ENCODE measurements around the gene CAV3.
A peak's percentile ranks its signal among the peaks of the same experiment; 100 is the strongest.
"Not testable (repeated sequence)": the region's sequence is repeated elsewhere in the genome, so short reads cannot be mapped to it uniquely, and the experiment has no call there.

CAV3 gene

DNA sequence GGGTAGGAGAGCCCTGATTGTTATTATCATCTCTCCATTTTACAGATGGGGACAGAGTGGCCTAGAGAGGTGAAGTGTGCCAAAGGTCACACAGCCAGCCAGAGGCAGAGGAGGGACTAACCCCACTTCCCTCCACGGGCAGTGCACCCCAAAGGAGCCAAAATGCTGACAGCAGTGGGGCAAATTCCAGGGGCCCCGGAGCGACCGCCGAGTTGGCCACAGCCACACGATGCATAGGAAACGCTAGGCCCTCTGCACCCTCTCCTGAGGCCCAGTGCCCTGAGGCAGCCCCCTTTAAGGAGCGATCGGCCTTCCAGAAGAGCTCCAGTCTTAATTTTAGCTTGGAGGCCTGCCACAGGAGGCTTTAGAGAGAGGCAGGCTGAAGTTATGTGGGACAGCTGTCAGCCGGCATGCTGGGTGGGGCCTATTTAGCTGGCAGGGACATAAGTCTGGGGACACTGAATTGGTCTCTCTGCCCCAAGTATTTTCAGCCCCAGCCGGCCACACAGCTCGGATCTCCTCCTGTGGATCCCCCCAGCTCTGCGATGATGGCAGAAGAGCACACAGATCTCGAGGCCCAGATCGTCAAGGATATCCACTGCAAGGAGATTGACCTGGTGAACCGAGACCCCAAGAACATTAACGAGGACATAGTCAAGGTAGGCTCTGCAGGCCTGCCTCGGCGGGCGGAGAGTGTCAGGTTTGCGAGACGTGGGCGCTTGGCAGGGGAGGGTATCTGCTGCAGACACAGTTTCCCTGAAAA lies at the start of gene CAV3:
CAV3 (plus strand) TSS at position 471 of the 763 bp plus-strand sequence; CDS start at position 546, 75 bp downstream.
- Mint-ChIP-seq H3K9me3 (no peaks in the 10 kb centered on the region), H3K27ac (peak within 1 kb of the TSS; percentile 34 to 94 (median 68)), H3K27me3 (ENCODE audit: low read depth) (no peaks in the 10 kb centered on the region), H3K4me3 (peak within 1 kb of the TSS; percentile 73 to 92 (median 90)), H3K36me3 (ENCODE audit: low read depth) (no peaks in the 10 kb centered on the region), H3K4me1 (peaks cover 51% of the 10 kb centered on the region)
- no peak for TF ChIP-seq CTCF (IDR thresholded peaks at IDR 0.05; ENCODE audit: unreplicated experiment in 3 of 3)

- not testable (repeated sequence) for H3K4me3 Mint-ChIP-seq; H3K36me3 Mint-ChIP-seq (ENCODE audit: low read depth); H3K9me3 Mint-ChIP-seq; H3K4me1 Mint-ChIP-seq; H3K27ac Mint-ChIP-seq
- H3K27me3 Mint-ChIP-seq (ENCODE audit: low read depth), result peaks cover 11% of the 10 kb centered on the region
Observed at GRCh38 chr3:8684992-8685391, 48.6 kb upstream of the CAV3 start.

DNA sequence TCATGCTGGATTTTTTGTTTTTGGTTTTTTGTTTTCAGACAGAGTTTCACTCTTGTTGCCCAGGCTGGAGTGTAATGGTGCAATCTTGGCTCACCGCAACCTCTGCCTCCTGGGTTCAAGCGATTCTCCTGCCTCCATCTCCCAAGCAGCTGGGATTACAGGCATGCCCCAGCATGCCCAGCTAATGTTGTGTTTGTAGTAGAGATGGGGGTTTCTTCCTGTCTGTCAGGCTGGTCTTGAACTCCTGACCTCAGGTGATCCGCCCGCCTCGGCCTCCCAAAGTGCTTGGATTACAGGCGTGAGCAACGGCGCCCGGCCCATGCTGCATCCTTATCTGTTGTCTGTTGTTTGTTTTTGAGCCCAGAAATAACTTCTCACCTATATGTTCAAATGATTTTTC lies 42.3 kb upstream of the CAV3 start:
- H3K27me3 Mint-ChIP-seq (ENCODE audit: low read depth), result not testable (repeated sequence)

GRCh38 chr3:8702560-8702959 lies 31.0 kb upstream of the CAV3 start:
- H3K27ac Mint-ChIP-seq, result no peak overlapping the region
- peaks cover 2% of the 10 kb centered on the region for H3K9me3 Mint-ChIP-seq
- H3K27me3 Mint-ChIP-seq (ENCODE audit: low read depth), result peaks cover 3% of the 10 kb centered on the region
- no peaks in the 10 kb centered on the region for H3K4me1 Mint-ChIP-seq
- TF ChIP-seq CTCF (IDR thresholded peaks at IDR 0.05; ENCODE audit: unreplicated experiment in 3 of 3), result peak in 2 of 3 experiments; percentile 9 to 17
- no peak overlapping the region for H3K4me3 Mint-ChIP-seq
- H3K36me3 Mint-ChIP-seq (ENCODE audit: low read depth), result no peaks in the 10 kb centered on the region

More for the DNA sequence above, 42.3 kb upstream of the CAV3 start:
- not testable (repeated sequence) for H3K27ac Mint-ChIP-seq; H3K36me3 Mint-ChIP-seq (ENCODE audit: low read depth); H3K4me3 Mint-ChIP-seq; H3K9me3 Mint-ChIP-seq; H3K4me1 Mint-ChIP-seq

GRCh38 chr3:8705575-8705974 lies 28.0 kb upstream of the CAV3 start:
- Mint-ChIP-seq H3K4me3 (no peak overlapping the region), H3K4me1 (peaks cover 11% of the 10 kb centered on the region), H3K27ac (no peak overlapping the region), H3K27me3 (ENCODE audit: low read depth) (peaks cover 9% of the 10 kb centered on the region), H3K9me3 (no peaks in the 10 kb centered on the region), H3K36me3 (ENCODE audit: low read depth) (no peaks in the 10 kb centered on the region)
- no peak for TF ChIP-seq CTCF (IDR thresholded peaks at IDR 0.05; ENCODE audit: unreplicated experiment in 3 of 3)

GRCh38 chr3:8709287-8709686 lies 24.3 kb upstream of the CAV3 start:
- H3K4me3 Mint-ChIP-seq, result no peak overlapping the region
- H3K36me3 Mint-ChIP-seq (ENCODE audit: low read depth), result no peaks in the 10 kb centered on the region
- H3K27ac Mint-ChIP-seq, result no peak overlapping the region
- H3K27me3 Mint-ChIP-seq (ENCODE audit: low read depth), result peaks cover 9% of the 10 kb centered on the region
- no peak for TF ChIP-seq CTCF (IDR thresholded peaks at IDR 0.05; ENCODE audit: unreplicated experiment in 3 of 3)
- H3K4me1 Mint-ChIP-seq, result peaks cover 28% of the 10 kb centered on the region
- no peaks in the 10 kb centered on the region for H3K9me3 Mint-ChIP-seq
